ENCODE results near the gene TTC19.
"Not testable (repeated sequence)": the region's sequence is repeated elsewhere in the genome, so short reads cannot be mapped to it uniquely, and the experiment has no call there.

Gene TTC19

DNA sequence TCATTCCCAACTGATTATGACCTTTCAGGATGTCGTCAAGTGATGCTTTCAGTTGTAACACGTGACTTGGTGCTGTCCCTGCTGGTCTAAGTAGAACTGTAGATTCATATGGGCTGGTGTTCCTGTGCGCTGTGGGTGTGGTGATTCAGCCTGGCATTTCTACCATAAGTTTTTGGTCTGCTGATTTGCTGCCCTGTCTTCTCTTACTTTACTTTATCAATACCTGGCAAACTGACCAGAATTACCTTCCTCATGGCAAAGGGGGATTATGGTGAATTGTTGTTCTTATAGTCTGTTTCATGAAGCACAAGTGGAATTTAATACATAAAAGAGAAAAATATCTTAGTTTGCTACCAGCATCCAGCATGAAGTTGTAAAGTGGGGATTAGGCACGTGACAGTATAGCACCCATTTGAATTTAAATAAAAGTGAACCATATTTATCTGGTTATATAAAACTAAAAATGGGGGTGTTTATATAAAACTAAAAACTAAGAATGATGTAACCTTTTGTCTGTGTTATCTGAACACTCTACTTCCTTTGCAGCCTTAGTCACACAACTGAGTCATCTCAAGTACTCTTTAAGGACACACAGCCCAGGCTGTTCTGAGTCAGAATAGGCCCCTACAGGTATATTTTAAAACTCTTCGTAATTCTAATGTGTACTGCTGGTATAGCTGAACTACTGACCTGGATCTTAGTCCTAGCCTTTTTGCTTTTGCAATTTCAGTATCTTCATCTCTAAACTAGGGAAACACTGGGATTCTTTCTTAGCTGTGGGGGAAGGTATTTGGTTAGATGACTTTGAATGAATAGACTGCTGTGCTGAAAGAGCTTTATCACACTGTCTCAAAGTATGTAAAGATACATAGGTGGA lies 28.3 kb downstream of the TTC19 start:
- peak; percentile 95 for FAIRE-seq
- DNase-seq (ENCODE audit: low spot score), result peak; percentile 86

- no peak for FAIRE-seq
- DNase-seq (ENCODE audit: low spot score), result no peak
These were observed 34.2 kb downstream of the TTC19 start for GRCh38 chr17:16033729-16034349.

DNA sequence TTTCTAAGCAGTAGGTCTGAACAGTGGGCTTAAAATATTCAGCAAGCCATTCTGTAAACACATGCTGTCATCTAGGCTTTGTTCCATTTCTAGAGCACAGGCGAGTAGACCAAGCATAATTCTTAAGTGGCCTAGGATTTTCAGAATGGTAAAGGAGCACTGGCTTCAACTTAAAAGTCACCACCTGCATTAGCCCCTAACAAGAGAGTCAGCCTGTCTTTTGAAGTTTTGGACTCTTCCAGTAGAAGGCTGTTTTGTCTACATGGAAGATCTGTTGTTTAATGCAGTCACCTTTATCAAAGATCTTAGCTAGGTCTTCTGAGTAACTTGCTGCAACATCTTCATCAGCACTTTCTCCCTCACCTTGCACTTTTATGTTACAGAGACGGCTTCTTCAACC lies 36.6 kb downstream of the TTC19 start:
- DNase-seq (ENCODE audit: low spot score) (no peak), FAIRE-seq (no peak)

DNA sequence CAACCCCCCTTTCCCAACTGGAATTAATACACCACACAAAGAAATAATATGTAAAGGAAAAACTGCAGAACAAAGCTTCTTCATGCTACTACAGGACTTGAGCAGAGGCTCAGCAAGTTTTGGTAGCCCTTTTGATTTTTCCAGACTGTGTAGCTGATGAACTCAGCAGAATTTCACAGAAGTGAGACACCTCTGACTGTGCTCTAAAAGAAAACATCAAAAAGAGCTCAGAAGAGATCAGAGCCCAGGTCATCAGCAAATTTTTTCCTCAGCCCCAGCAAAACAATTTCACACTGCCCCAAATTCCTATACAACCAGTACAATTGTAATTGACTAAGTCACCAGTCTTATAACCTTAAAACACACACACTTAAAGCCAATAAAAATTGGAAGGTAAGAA lies 38.0 kb downstream of the TTC19 start:
- FAIRE-seq, result no peak
- DNase-seq (ENCODE audit: low spot score), result no peak

DNA sequence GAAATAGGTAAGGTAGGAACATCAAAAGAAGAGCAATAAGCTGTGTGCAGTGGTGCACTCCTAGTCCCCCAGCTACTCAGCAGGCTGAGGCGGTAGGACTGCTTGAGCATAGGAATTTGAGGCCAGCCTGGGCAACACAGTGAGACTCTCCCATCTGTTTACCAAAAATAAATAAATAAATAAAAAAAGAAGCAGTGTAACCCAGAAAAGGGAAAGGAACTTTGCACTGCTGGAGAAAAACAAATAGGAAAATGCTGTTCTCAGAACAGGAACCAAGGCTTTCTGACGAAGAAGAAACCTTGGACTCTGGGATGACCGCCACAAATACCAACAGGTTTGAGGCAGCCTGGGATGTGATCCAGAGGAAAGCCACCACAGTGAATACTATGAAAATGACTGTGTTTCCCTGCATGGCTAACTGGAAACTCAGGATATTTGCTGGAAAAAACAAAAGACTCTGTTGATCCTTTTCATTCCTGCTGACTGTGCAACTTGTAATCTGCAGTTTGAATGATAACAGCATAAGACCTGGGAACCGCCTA lies 41.2 kb downstream of the TTC19 start:
- FAIRE-seq (no peak), DNase-seq (ENCODE audit: low spot score) (no peak)

GRCh38 chr17:16044487-16044886 lies 44.9 kb downstream of the TTC19 start:
- FAIRE-seq (no peak), DNase-seq (ENCODE audit: low spot score) (no peak)

DNA sequence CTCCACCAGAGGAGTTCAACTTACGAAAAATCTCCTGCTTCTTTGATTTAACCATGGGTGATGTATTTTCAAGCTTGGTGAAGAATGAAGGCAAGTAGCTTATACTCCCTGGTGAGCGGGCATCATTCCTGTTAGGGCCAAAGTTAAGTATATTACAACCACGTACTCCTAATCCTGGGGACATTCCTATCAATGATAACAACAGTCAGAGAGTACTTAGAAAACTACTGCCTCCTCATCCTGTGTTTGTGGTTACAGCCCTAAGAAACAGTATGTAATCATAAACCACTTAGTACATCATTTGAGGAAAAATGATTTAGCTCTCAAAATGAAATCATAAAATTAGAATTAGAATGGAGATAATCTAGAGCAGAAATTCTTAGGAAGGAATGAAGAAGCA lies 47.3 kb downstream of the TTC19 start:
- DNase-seq (ENCODE audit: low spot score) (no peak), FAIRE-seq (no peak)

- no peak for FAIRE-seq
These were observed 49.3 kb downstream of the TTC19 start for GRCh38 chr17:16048811-16049449.

DNA sequence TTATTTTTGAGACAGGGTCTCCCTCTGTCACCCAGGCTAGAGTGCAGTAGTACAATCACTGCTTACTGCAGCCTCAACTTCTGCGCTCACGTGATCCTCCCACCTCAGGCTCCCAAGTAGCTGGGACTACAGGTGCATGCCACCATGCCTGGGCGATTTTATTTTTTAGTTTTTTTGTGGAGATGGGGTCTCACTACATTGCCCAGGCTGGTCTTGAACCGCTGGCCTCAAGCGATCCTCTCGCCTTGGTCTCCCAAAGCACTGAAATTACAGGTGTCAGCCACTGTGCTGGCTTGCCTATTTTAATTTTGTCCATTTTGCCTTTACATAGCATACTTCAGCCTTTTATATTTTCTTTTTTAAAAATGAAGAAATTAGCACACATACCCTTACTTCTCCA lies 51.2 kb downstream of the TTC19 start:
- DNase-seq (ENCODE audit: low spot score), result no peak
- FAIRE-seq, result no peak

More at GRCh38 chr17:16048811-16049449, 49.3 kb downstream of the TTC19 start:
- DNase-seq (ENCODE audit: low spot score), result no peak

- DNase-seq (ENCODE audit: low spot score), result no peak
- FAIRE-seq, result no peak
These were observed 52.9 kb downstream of the TTC19 start for GRCh38 chr17:16052486-16052885.

DNA sequence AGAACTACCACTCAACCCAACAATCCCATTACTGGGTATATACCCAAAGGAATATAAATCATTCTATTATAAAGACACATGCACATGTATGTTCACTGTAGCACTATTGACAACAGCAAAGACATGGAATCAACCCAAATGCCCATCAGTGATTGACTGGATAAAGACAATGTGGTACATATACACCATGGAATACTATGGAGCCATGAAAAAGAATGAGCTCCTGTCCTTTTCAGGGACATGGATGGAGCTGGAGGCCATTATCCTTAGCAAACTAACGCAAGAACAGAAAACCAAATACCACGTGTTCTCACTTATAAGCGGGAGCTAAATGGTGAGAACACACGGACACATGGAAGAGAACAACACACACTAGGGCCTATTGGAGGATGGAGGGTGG lies 55.5 kb downstream of the TTC19 start:
- not testable (repeated sequence) for DNase-seq (ENCODE audit: low spot score); FAIRE-seq

DNA sequence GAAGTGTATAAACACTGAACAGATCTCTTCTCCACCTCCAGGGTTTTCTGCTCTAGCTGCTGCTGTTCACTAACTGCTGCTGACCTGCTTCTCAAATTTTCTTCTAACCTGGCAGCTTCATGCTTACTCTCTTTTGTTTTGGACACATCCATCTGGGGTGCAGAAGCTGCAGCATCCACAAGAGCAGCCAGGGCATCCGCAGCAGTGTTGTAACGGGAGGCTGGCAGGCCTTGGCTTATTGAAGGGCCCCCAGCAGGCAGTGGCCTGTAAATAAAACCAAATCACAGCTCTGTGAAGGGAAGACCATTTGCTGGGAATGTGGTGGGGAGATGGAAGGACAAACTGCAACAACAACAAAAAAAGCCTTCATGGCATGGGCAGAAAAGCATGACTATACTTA lies 62.0 kb downstream of the TTC19 start:
- FAIRE-seq (no peak), DNase-seq (ENCODE audit: low spot score) (no peak)

DNA sequence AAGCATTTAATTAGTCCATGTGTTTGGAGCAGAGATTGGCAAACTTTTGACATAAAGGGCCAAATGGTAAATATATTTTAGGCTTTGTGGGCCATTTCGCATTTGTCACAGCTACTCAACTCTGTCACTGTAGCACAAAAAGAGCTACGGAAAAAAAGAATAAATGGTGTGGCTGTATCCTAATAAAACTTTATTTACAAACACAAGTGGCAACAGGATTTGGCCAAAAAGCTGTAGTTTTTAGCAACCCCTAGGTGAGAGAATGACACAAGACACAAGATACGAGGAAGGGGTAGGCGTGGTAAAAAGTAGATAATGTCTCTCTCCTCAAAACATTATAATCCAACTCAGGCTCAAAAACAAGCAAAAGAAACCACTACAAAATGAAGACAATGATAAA lies 66.5 kb downstream of the TTC19 start:
- no peak for FAIRE-seq
- no peak for DNase-seq (ENCODE audit: low spot score)

- FAIRE-seq (no peak), DNase-seq (ENCODE audit: low spot score) (no peak)
These were observed 68.7 kb downstream of the TTC19 start for GRCh38 chr17:16068323-16068722.

DNA sequence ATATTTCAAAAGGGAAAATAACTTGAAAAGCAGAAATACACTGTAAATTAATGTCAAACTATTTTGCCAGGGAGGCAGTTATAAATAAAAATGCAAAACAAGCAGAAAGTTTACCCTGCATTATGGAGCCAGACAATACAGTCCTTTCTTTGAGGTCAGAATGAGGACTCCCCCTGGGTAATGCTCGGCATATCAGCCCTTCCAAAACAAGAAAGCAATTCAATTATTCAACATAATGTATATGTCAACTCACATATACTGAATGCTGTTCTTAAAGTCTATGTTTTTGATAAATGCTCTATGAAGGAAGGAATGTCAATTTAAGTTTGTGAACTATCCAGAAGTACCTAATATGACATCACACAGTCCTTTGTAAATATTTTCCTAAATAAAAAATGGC lies 72.4 kb downstream of the TTC19 start:
- no peak for DNase-seq (ENCODE audit: low spot score)

DNA sequence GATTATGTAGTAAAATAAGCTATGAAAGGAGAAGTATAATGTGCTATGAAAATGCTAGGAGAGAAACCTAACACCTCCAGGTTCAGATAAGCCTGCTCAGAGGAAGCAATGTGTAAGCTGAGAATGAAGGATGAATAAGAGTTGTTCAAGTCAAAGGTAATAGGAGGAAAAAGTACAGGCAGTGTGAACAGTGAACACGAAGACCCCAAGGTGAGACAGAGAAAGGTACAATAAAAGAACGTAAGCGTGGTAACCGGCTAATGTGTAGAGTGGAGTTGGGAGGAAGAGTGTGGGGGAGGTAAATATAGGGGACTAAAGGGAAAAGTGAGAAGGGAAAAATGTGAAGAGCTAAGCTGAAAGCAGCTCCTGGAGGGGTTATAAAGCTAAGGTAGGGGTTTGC lies 74.2 kb downstream of the TTC19 start:
- DNase-seq (ENCODE audit: low spot score), result no peak
- FAIRE-seq, result no peak

More for the DNA sequence above, 72.4 kb downstream of the TTC19 start:
- no peak for FAIRE-seq

DNA sequence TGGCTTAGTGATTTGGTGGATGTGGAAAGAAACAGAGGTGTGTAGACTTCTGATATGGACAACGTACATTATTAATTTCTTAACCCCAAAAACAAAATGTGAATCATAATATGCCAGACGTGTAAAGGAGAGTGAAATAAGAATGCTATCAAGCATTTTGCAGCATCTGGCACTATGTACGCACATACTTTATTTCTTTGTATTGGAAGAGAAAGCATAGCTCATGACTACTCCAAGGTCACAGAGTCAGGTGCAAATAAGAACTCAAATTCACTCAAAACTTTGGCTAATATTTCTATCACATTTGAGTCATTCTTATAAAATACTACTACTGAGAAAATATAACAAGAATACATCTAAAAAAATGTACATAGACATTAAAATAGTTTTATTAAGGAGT lies 74.8 kb downstream of the TTC19 start:
- FAIRE-seq (no peak), DNase-seq (ENCODE audit: low spot score) (no peak)

DNA sequence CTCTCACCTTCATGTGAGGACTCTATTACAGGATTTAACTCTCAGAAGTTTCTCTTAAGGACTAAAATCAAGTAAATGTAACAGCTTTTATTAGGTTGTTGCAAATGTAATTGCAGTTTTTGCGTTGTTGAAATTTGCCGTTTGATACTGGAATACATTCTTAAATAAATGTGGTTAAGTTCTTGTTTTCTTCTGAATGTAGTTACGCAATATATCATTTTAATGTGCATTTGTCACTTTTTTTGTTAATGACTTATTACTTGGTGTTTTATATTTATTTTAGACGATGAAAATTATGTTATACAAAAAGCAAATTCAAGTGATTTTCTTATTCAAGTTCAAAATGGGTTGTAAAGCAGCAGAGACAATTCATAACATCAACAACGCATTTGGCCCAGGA lies 76.3 kb downstream of the TTC19 start:
- DNase-seq (ENCODE audit: low spot score) (no peak), FAIRE-seq (no peak)
